GM18907 (cell line): ENCODE data around the gene CLASP2.
"Not testable (repeated sequence)": the region's sequence is repeated elsewhere in the genome, so short reads cannot be mapped to it uniquely, and the experiment has no call there.

Source experiments
- ATAC-seq: cut with Tn5 transposase; IDR thresholded peaks from one replicate; pipeline ENCODE4 v1.9.1; 2021; ENCODE audit warnings: mild to moderate bottlenecking, moderate library complexity; ENCODE audit not compliant: unreplicated experiment

The CLASP2 gene

GRCh38 chr3:33717866-33718594, at the start of gene CLASP2:
Gene CLASP2, minus strand, starts transcription at chr3:33718254. Its CDS starts 252 bp downstream, at chr3:33718002.
- ATAC-seq = peak; percentile 96

GRCh38 chr3:33758864-33759263, 40.8 kb upstream of the CLASP2 start:
- ATAC-seq = no peak

- ATAC-seq = no peak
These were observed 40.2 kb upstream of the CLASP2 start for GRCh38 chr3:33758281-33758680.

GRCh38 chr3:33754391-33754790, 36.3 kb upstream of the CLASP2 start:
- ATAC-seq = not testable (repeated sequence)

GRCh38 chr3:33751336-33751735, 33.3 kb upstream of the CLASP2 start:
- no peak for ATAC-seq

- ATAC-seq = no peak
These were observed 32.1 kb upstream of the CLASP2 start for GRCh38 chr3:33750211-33750548.

GRCh38 chr3:33749546-33750210, 31.6 kb upstream of the CLASP2 start:
- no peak for ATAC-seq

- peak; percentile 57 for ATAC-seq
These were observed 28.5 kb upstream of the CLASP2 start for GRCh38 chr3:33746416-33747116.

GRCh38 chr3:33737146-33737545, 19.1 kb upstream of the CLASP2 start:
- ATAC-seq = no peak

- no peak for ATAC-seq
These were observed 14.3 kb upstream of the CLASP2 start for GRCh38 chr3:33732394-33732793.

GRCh38 chr3:33729993-33730392, 11.9 kb upstream of the CLASP2 start:
- ATAC-seq = no peak

GRCh38 chr3:33724256-33724655, 6.2 kb upstream of the CLASP2 start:
- ATAC-seq = no peak

- ATAC-seq = no peak
These were observed 4.7 kb upstream of the CLASP2 start for GRCh38 chr3:33722626-33723370.

- no peak for ATAC-seq
These were observed 4.1 kb upstream of the CLASP2 start for GRCh38 chr3:33722191-33722590.

GRCh38 chr3:33718595-33718907, 497 bp upstream of the CLASP2 start:
- no peak for ATAC-seq

GRCh38 chr3:33717616-33717865, 513 bp downstream of the CLASP2 start:
- peak; percentile 70 for ATAC-seq

- no peak for ATAC-seq
These were observed 1.8 kb downstream of the CLASP2 start for GRCh38 chr3:33716227-33716626.

GRCh38 chr3:33711100-33711499, 7.0 kb downstream of the CLASP2 start:
- no peak for ATAC-seq

- no peak for ATAC-seq
These were observed 12.0 kb downstream of the CLASP2 start for GRCh38 chr3:33706056-33706455.

- ATAC-seq = no peak
These were observed 13.2 kb downstream of the CLASP2 start for GRCh38 chr3:33704891-33705290.

GRCh38 chr3:33699275-33699674, 18.8 kb downstream of the CLASP2 start:
- ATAC-seq = no peak

- ATAC-seq = no peak
These were observed 23.1 kb downstream of the CLASP2 start for GRCh38 chr3:33694944-33695343.
